Mammary epithelial cell (primary cell): ENCODE measurements around the gene SCNN1G.

Experiments used
- CTCF ChIP-seq, 2 donors: IDR thresholded peaks in 1 of 2; conservative IDR thresholded peaks in 1 of 2; 2 replicates each; pipeline ENCODE4 v1.5.1; 2011 to 2012; ENCODE audit warnings: inconsistent platforms in 2 of 2, low read length in 2 of 2, mild to moderate bottlenecking in 2 of 2, control low read depth in 1 of 2, low read depth in 1 of 2; ENCODE audit not compliant: insufficient read depth in 1 of 2; ENCODE audit errors: extremely low read depth in 1 of 2
- EZH2 ChIP-seq: IDR thresholded peaks from 2 replicates; pipeline ENCODE4 v1.6.1; 2012; ENCODE audit warnings: low read length, inconsistent platforms, borderline replicate concordance

- TF ChIP-seq CTCF (conservative IDR thresholded peaks at IDR 0.05 in 1 of 2, IDR thresholded peaks at IDR 0.05 in 1 of 2; ENCODE audit: extremely low read depth in 1 of 2, insufficient read depth in 1 of 2, low read depth in 1 of 2, low read length in 2 of 2): no peak
- TF ChIP-seq EZH2: no peak
These were observed 1.0 kb upstream of the SCNN1G start for GRCh38 chr16:23181506-23181905.
